Suprapubic skin (tissue), 4 donors: ENCODE data around the gene KRTAP10-7. TPM values are rescaled to one million over a fixed set of nuclear protein-coding genes. Genes with fewer than 3 reads are reported as not detected.
"Not testable (repeated sequence)": the region's sequence is repeated elsewhere in the genome, so short reads cannot be mapped to it uniquely, and the experiment has no call there.

ENCODE experiments used
- DNase-seq, 2 donors: peaks; one replicate each; pipeline ENCODE4 v3.0.0-alpha.2; 2019; ENCODE audit warnings: low spot score in 2 of 2
- H3K27ac ChIP-seq: fragments of 200-600 bp; sonication (generic); one replicate; pipeline ENCODE4 v1.5.1; 2019
- H3K27me3 ChIP-seq: fragments of 200-600 bp; sonication (generic); one replicate; pipeline ENCODE4 v1.5.1; 2019
- H3K36me3 ChIP-seq: fragments of 200-600 bp; sonication (generic); one replicate; pipeline ENCODE4 v1.5.1; 2019
- H3K4me1 ChIP-seq: fragments of 200-600 bp; sonication (generic); one replicate; pipeline ENCODE4 v1.5.1; 2019
- H3K4me3 ChIP-seq: fragments of 200-600 bp; sonication (generic); one replicate; pipeline ENCODE4 v1.5.1; 2019; ENCODE audit warnings: mild to moderate bottlenecking
- H3K9me3 ChIP-seq: fragments of 200-600 bp; sonication (generic); one replicate; pipeline ENCODE4 v1.5.1; 2019
- EP300 ChIP-seq: sonication (generic); formaldehyde crosslinking; IDR thresholded peaks from one replicate; pipeline ENCODE4 v1.6.1; 2017; ENCODE audit warnings: antibody characterized with exemption
- POLR2A ChIP-seq, 2 donors: fragments of 450-650 bp; IDR thresholded peaks; one replicate each; pipeline ENCODE4 v1.6.1; 2017; ENCODE audit warnings: antibody characterized with exemption in 2 of 2, mild to moderate bottlenecking in 2 of 2, moderate library complexity in 2 of 2
- POLR2AphosphoS5 ChIP-seq, 3 donors: sonication (generic); formaldehyde crosslinking; IDR thresholded peaks; one replicate each; pipeline ENCODE4 v1.6.1; 2017; ENCODE audit warnings: antibody characterized with exemption in 3 of 3
- WGBS: methylation state at CpG from one replicate; pipeline ENCODE4 v1.1.5; 2018; 5-methylcytosine and 5-hydroxymethylcytosine counted together
- total RNA-seq, 4 donors: library from RNA; depleted of rRNA; stranded (reverse); fragments of >200 nt; gene quantifications; one replicate each; pipeline ENCODE4 v1.1.0, GENCODE V29; 2016
- TF ChIP-seq, protein P1 (sequence below), 2 donors: fragments of 200-600 bp in 1 of 2; fragments of 450-650 bp in 1 of 2; sonication (generic) in 1 of 2; IDR thresholded peaks; one replicate each; pipeline ENCODE4 v1.5.1; 2016 to 2019; ENCODE audit warnings: antibody characterized with exemption in 2 of 2, mild to moderate bottlenecking in 1 of 2, moderate library complexity in 1 of 2

The KRTAP10-7 gene
- total RNA-seq, 4 donors from 2014 or later, result 3.7 to 12.9 (median 4.2) TPM; not detected in 1

- 92% methylated on average over 8 of the region's 8 CpGs for WGBS
- Histone ChIP-seq H3K27ac (no peak overlapping the region), H3K36me3 (no peaks in the 10 kb centered on the region), H3K27me3 (peaks cover 48% of the 10 kb centered on the region), H3K4me3 (no peak overlapping the region), H3K4me1 (no peaks in the 10 kb centered on the region), H3K9me3 (peaks cover under 1% of the 10 kb centered on the region)
- no peak for TF ChIP-seq EP300
- no peak for TF ChIP-seq POLR2AphosphoS5 (IDR thresholded peaks at IDR 0.05)
- no peak for TF ChIP-seq POLR2A (IDR thresholded peaks at IDR 0.05)
- TF ChIP-seq, protein P1, sequence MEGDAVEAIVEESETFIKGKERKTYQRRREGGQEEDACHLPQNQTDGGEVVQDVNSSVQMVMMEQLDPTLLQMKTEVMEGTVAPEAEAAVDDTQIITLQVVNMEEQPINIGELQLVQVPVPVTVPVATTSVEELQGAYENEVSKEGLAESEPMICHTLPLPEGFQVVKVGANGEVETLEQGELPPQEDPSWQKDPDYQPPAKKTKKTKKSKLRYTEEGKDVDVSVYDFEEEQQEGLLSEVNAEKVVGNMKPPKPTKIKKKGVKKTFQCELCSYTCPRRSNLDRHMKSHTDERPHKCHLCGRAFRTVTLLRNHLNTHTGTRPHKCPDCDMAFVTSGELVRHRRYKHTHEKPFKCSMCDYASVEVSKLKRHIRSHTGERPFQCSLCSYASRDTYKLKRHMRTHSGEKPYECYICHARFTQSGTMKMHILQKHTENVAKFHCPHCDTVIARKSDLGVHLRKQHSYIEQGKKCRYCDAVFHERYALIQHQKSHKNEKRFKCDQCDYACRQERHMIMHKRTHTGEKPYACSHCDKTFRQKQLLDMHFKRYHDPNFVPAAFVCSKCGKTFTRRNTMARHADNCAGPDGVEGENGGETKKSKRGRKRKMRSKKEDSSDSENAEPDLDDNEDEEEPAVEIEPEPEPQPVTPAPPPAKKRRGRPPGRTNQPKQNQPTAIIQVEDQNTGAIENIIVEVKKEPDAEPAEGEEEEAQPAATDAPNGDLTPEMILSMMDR (IDR thresholded peaks at IDR 0.05), result no peak
- peak in 1 of 2 donors; percentile 40 for DNase-seq
Observed at GRCh38 chr21:44603911-44604310, 3.5 kb downstream of the KRTAP10-7 start.

DNA sequence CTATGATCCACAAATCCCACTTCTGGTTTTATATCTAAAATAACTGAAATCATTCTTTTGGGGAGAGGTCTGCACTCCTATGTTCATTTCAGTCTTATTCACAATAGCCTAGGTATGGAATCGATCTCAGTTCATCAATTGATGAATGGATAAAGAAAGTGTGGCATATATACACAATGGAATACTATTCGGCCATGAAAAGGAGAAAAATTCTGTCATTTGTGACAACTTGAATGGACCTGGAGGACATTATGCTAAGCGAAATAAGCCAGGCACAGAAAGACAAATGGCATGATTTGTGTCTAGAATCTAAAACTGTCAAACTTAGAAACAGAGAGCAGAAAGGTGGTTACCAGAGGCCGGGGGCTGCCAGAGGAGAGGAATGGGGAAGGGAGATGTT lies 6.1 kb downstream of the KRTAP10-7 start:
- Histone ChIP-seq H3K36me3 (no peaks in the 10 kb centered on the region), H3K27me3 (peaks cover 32% of the 10 kb centered on the region), H3K27ac (no peak overlapping the region), H3K4me1 (no peaks in the 10 kb centered on the region), H3K4me3 (no peak overlapping the region), H3K9me3 (peaks cover 11% of the 10 kb centered on the region)
- WGBS, result 87% methylated on average over 4 of the region's 4 CpGs
- peak in 1 of 2 donors; percentile 18 for DNase-seq
- TF ChIP-seq EP300 (no peak), POLR2AphosphoS5 (IDR thresholded peaks at IDR 0.05) (no peak), POLR2A (IDR thresholded peaks at IDR 0.05) (no peak)
- TF ChIP-seq, protein P1 (IDR thresholded peaks at IDR 0.05), result no peak

DNA sequence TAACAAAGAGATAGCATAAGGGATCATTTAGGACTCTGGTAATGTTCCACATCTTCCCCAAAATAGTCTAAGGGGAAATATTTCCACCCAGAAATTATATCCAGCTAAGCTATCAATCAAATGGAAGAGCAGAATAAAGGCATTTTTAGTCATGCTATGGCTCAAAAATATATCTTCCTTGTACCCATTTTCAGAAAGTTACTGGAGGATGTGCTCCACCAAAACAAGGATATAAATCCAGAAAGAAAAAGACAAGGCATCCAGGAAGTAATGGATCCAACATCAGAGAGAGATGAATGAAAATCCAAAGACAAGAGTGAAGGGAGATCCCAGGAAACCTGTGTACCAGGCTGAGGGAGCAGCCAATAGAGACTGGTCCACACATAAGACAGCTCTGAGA lies 8.8 kb downstream of the KRTAP10-7 start:
- Histone ChIP-seq H3K36me3 (no peaks in the 10 kb centered on the region), H3K9me3 (peaks cover 11% of the 10 kb centered on the region), H3K27me3 (peaks cover 29% of the 10 kb centered on the region), H3K27ac (no peak overlapping the region), H3K4me1 (no peaks in the 10 kb centered on the region), H3K4me3 (no peak overlapping the region)
- no peak for DNase-seq
- TF ChIP-seq, protein P1 (IDR thresholded peaks at IDR 0.05), result no peak
- no peak for TF ChIP-seq POLR2AphosphoS5 (IDR thresholded peaks at IDR 0.05)
- no peak for TF ChIP-seq EP300
- no peak for TF ChIP-seq POLR2A (IDR thresholded peaks at IDR 0.05)

- Histone ChIP-seq H3K9me3 (peaks cover 11% of the 10 kb centered on the region), H3K27me3 (peaks cover 30% of the 10 kb centered on the region)
- DNase-seq, result peak in 1 of 2 donors; percentile 24
- not testable (repeated sequence) for H3K4me1 ChIP-seq, H3K36me3 ChIP-seq, H3K4me3 ChIP-seq, H3K27ac ChIP-seq
- WGBS, result 91% methylated on average over 7 of the region's 7 CpGs
Observed at GRCh38 chr21:44610157-44610843, 9.9 kb downstream of the KRTAP10-7 start.

DNA sequence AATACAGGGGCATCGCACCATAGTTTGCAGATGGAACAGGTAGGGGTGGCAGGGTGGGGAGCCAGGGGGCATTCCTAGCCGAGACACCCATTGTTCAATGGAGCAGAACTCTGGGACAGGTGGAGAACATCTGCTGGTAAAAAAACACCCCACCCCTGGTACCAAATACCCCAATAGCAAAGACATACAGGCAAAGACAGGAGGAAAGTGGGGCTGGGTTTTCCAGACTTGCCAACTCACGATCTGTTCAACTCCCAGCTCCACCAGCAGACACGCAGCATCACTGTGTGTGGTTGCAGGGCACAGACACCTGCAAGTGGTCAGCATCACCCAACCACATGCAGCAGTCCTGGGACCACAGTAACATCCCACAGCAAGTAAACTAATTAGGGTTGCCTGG lies 11.2 kb downstream of the KRTAP10-7 start:
- no peak for DNase-seq
- H3K4me1 ChIP-seq, result no peaks in the 10 kb centered on the region
- peaks cover 34% of the 10 kb centered on the region for H3K27me3 ChIP-seq
- H3K9me3 ChIP-seq, result peaks cover 11% of the 10 kb centered on the region
- WGBS, result 88% methylated on average over 4 of the region's 4 CpGs
- no peak overlapping the region for H3K27ac ChIP-seq
- no peak overlapping the region for H3K4me3 ChIP-seq
- no peak for TF ChIP-seq POLR2AphosphoS5 (IDR thresholded peaks at IDR 0.05)
- no peaks in the 10 kb centered on the region for H3K36me3 ChIP-seq

- WGBS, result 98% methylated on average over 7 of the region's 8 CpGs
- no peak within 1 kb of the TSS for H3K4me3 ChIP-seq
- no peak within 1 kb of the TSS for H3K27ac ChIP-seq
- no peaks in the 10 kb centered on the region for H3K36me3 ChIP-seq
- H3K9me3 ChIP-seq, result peaks cover 11% of the 10 kb centered on the region
- no peak for TF ChIP-seq EP300
- no peak for TF ChIP-seq POLR2AphosphoS5 (IDR thresholded peaks at IDR 0.05)
- no peak for TF ChIP-seq POLR2A (IDR thresholded peaks at IDR 0.05)
- TF ChIP-seq, protein P1 (IDR thresholded peaks at IDR 0.05), result no peak
- H3K27me3 ChIP-seq, result peaks cover 35% of the 10 kb centered on the region
- H3K4me1 ChIP-seq, result no peaks in the 10 kb centered on the region
- DNase-seq, result no peak
Observed at GRCh38 chr21:44612029-44612486, 11.7 kb downstream of the KRTAP10-7 start, which contains the start of gene KRTAP10-8. TSS of gene KRTAP10-8 (plus strand) at chr21:44612079. CDS start at chr21:44612101, 22 bp downstream.
